Measurements from ENCODE around the gene SDHAF2.
"Not testable (repeated sequence)": the region's sequence is repeated elsewhere in the genome, so short reads cannot be mapped to it uniquely, and the experiment has no call there.

Gene SDHAF2

GRCh38 chr11:61425367-61426131 is 4.4 kb upstream of the SDHAF2 start:
- no peak for DNase-seq

DNA sequence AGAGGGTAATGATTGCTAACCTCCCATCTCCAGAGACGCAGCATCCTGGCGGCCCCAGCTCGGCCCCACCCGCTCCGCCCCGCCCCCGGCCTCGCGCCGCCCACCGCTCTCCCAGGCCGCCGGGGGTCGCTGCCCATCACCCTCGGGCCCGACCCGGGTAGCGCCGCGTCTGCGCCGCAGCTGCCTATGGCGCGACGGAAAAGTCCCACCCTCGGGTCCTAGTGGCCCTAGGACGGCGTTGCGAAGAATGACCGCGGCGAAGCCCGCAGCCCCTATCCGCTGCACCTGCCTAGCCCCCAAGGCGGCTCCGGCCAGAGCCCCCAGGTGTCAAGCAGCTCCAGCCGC is 606 bp upstream of the SDHAF2 start:
- DNase-seq = peak; percentile 68 to 80

GRCh38 chr11:61430839-61431238 is 915 bp downstream of the SDHAF2 start:
- DNase-seq = not testable (repeated sequence)

DNA sequence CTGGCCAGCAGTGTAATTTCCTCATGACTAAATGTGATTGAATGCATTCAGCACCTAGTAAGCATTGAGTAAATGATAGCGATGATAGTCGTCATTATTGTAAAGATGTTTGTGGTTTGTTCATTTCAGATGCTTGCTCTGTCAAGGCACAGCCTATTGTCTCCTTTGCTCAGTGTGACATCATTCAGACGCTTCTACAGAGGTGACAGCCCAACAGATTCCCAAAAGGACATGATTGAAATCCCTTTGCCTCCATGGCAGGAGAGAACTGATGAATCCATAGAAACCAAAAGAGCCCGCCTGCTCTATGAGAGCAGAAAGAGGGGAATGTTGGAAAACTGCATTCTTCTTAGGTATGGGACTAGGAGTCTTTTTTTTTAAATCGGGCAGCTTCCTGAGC is 7.6 kb downstream of the SDHAF2 start:
- DNase-seq = no peak

DNA sequence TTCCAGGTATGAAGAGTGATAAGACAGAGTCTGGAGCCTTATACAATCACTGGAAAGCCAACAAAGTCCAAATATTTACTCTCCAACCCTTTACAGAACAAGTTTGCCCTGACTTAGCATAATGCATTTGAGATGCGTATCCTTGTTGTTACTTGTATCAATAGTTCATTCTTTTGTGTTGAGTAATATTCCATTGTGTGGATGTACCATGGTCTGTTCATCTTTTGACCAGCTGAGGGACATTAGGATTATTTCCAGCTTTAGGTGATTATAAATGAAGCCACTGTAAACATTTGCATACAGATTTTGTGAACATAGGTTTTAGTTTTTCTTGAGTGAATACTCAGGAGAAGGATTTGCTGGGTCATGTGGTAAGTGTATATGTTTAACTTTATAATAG is 9.7 kb downstream of the SDHAF2 start:
- DNase-seq = no peak

DNA sequence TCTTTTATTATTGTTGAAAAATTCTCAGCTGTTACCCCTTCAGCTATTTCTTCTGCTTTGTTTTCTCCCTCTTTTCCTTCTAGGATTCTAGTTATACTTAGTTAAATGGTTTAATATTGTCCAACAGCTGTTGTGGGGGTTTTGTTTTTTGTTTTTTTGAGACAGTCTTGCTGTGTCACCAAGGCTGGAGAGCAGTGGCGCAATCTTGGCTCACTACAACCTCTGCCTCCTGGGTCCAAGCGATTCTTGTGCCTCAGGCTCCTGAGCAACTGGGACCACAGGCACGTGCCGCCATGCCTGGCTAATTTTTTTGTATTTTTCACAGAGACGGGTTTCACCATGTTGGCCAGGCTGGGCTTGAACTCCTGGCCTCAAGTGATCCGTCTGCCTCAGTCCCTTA is 12.7 kb downstream of the SDHAF2 start:
- no peak for DNase-seq

- no peak for DNase-seq
Observed at GRCh38 chr11:61445516-61445915, 15.6 kb downstream of the SDHAF2 start.

DNA sequence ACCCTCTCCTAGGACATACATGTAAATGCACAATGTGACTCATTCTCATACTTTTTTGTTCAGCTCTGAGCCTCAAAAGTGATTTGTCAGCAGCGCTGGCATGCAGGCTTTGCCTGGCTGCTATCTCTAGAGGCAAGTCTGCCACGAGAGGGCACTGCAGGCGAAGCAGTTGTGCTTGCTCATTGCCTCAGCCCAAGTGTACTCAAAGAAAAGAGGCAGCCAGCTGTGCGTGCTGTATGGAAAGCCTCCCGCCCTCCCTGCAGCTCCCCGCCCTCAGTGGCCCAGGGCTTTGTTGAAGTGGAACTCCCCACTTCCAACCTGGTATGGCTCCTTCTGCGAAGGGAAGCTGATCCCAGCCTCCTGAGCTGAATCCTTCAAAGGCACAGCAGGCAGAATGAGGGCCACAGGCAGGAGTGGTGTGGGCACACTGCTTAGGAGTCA is 16.3 kb downstream of the SDHAF2 start:
- DNase-seq = peak; percentile 58 to 66

- no peak for DNase-seq
Observed at GRCh38 chr11:61447601-61448551, 18.0 kb downstream of the SDHAF2 start.

- DNase-seq = no peak
Observed at GRCh38 chr11:61448552-61448927, 18.6 kb downstream of the SDHAF2 start.

- no peak for DNase-seq
Observed at GRCh38 chr11:61452825-61453224, 22.9 kb downstream of the SDHAF2 start.

- DNase-seq = no peak
Observed at GRCh38 chr11:61453695-61454094, 23.8 kb downstream of the SDHAF2 start.

- DNase-seq = no peak
Observed at GRCh38 chr11:61454520-61454919, 24.6 kb downstream of the SDHAF2 start.

DNA sequence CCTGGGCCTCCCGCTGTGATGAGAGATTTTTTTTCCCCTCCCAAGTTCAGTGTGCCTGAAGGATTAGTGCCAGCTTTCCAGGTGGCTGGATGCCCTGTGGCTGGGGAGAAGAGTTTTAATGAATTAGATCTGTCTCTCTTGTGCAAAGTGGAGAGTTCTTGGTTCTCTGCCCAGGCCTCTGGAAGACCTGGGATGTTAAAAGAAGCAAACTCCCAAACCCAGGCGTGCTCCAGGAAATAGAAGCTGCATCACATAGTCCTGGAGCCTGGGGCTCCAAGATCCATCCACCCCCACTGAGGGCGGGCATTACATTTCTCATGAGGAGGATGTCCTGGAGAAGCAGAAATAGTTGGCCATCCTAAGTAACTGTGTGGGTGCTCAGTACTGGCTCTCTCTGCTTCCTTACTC is 30.6 kb downstream of the SDHAF2 start:
- DNase-seq = no peak

DNA sequence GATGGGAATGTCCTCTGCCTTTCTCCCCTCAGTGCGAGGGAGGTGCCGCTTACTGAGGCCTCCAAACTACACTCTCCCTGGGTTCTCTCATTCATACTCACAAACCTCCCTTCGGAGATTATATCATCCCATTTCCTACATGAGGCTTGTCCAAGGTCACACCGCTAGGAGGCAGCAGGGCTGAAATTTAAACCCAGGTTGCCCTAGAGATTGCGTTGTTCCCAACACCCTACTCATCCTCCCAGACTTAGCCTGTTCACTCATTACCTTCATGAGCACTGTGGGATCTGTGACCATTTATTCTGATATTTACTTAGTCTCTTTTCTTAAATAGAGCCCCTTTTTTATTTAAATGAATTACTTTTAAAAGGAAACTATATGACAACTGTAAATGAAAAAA is 31.1 kb downstream of the SDHAF2 start:
- no peak for DNase-seq

- DNase-seq = not testable (repeated sequence)
Observed at GRCh38 chr11:61467602-61468001, 37.7 kb downstream of the SDHAF2 start.

- DNase-seq = no peak
Observed at GRCh38 chr11:61468002-61468401, 38.1 kb downstream of the SDHAF2 start.

GRCh38 chr11:61472282-61472681 is 42.4 kb downstream of the SDHAF2 start:
- no peak for DNase-seq

DNA sequence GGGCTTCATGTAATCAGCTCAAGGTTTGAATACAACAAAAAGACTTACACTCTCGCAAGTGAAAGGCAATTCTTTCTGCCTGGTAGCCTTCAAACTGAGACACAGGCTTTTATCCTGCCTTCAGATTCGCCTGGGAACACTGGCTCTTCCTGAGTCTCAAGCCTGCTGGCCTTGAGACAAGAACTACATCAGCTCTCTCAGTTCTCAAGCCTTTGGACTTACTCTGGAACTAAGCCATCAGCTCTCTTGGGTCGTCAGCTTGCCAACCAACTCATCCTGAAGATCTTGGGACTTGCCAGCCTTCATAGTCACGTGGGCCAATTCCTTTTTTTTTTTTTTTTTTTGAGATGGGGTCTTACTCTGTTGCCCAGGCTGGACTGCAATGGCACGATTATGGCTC is 42.9 kb downstream of the SDHAF2 start:
- DNase-seq = no peak

DNA sequence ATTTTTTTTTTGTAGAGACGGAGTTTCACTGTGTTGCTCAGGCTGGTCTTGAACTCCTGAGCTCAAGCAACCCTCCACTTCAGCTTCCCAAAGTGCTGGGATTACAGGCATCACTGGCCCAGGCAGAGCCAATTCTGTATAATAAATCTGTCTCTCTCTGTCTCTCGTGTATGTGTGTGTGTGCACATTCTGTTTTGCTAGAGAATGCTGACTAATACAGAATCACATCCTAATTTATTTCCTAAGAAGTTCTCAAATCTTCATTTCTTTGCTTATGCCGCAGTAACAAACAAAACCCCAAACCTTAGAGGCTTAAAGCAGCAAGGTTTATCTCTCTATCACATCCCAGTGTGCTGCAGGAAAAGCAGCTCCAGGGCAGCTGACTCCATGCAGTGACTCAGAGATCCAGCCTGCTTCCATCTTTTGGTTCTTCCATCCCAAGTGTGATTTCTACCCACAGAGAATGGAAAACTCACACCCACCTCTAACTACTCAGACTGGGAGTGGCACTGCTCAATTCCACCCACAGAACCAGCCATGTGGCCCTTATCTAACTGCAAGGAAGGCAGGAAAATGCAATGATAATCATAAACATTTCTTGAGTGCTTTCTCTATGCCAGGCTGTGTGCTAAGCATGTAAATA is 43.6 kb downstream of the SDHAF2 start:
- no peak for DNase-seq

DNA sequence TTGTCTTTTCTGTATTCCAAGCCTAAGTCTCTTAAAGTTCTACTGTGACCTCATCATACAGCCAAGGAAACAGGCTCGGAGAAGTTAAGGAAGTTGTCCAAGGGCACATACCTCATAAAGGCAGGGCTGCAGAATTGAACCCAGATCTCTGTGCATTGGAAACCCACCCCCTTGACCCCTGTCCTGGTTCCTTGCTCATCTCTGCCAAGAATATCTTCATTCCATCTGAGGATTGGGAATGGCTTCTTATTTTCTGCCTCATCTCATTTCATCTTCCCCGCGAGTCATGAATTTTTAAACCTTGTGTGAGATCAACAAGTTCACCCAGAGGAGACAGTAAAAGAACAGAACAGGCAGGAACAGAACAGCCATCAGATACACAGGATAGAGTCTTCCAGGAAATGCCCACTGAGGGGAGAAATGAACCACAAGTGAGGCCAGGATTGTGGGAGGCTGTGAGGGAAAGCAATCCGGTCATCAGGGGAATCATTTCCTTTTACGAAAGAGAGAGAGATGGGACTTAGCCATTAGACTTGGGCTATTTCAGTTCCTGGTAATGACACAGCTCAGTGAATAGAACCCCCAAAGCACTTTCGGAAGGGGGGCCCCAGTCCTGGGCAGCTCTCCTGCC is 44.2 kb downstream of the SDHAF2 start:
- no peak for DNase-seq

- DNase-seq = no peak
Observed at GRCh38 chr11:61475433-61475832, 45.5 kb downstream of the SDHAF2 start.

DNA sequence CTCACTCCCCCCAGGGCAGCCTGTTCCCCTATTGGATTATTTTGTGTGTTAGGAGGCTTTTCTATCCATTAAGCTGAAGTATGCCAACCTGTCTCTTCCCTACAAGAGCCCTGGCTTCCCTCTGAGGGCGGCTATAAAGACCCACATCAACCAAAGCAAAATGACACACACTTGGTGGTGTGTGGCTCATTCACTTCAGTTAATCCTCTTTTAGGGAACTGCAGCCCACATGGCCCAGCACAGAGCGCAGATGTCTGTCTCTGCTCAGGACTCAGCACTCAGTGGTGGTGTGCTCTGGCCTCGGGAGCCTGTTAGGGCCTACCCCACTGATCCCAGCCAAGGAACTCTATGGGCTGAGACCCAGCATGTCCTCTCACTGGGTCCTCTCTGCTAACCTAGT is 46.4 kb downstream of the SDHAF2 start:
- no peak for DNase-seq

All from CD4-positive, alpha-beta T cell treated with Interferon alpha-2 for 1 hour (primary cell).